22Rv1 (cell line): ENCODE results near the gene SLC25A5.
"Not testable (repeated sequence)": the region's sequence is repeated elsewhere in the genome, so short reads cannot be mapped to it uniquely, and the experiment has no call there.

Experiments
- H3K27ac ChIP-seq: fragments of 450-650 bp; 2 replicates; pipeline ENCODE4 v1.5.1; 2017
- CTCF ChIP-seq: fragments of 450-650 bp; IDR thresholded peaks from 2 replicates; pipeline ENCODE4 v1.5.1; 2017; ENCODE audit warnings: mild to moderate bottlenecking
- ZFX ChIP-seq: fragments of 450-650 bp; IDR thresholded peaks from 2 replicates; pipeline ENCODE4 v1.6.1; 2017; ENCODE audit warnings: antibody characterized with exemption, borderline replicate concordance

SLC25A5 gene

GRCh38 chrX:119482481-119483480, 14.5 kb downstream of the SLC25A5 start:
- H3K27ac ChIP-seq, result peak overlapping the region; percentile 49
- no peak for TF ChIP-seq ZFX
- peak; percentile 83 for TF ChIP-seq CTCF

- H3K27ac ChIP-seq, result no peak overlapping the region
- TF ChIP-seq ZFX (no peak), CTCF (no peak)
Observed at GRCh38 chrX:119486745-119487144, 18.5 kb downstream of the SLC25A5 start.

GRCh38 chrX:119487766-119488165, 19.5 kb downstream of the SLC25A5 start:
- not testable (repeated sequence) for H3K27ac ChIP-seq

GRCh38 chrX:119488749-119489148, 20.5 kb downstream of the SLC25A5 start:
- peak; percentile 65 for TF ChIP-seq CTCF
- TF ChIP-seq ZFX, result no peak
- H3K27ac ChIP-seq, result no peak overlapping the region

- TF ChIP-seq CTCF (no peak), ZFX (no peak)
- H3K27ac ChIP-seq, result no peak overlapping the region
Observed at GRCh38 chrX:119489212-119490074, 21.2 kb downstream of the SLC25A5 start.

- H3K27ac ChIP-seq, result no peak overlapping the region
- TF ChIP-seq CTCF (no peak), ZFX (no peak)
Observed at GRCh38 chrX:119492463-119492862, 24.2 kb downstream of the SLC25A5 start.

GRCh38 chrX:119493851-119494495, 25.7 kb downstream of the SLC25A5 start:
- peak overlapping the region; percentile 57 for H3K27ac ChIP-seq
